HG02970 (cell line): ENCODE measurements around the gene KCNMA1.

ENCODE experiments used
- ATAC-seq: cut with Tn5 transposase; IDR thresholded peaks from one replicate; pipeline ENCODE4 v1.9.1; 2021; ENCODE audit warnings: mild to moderate bottlenecking, moderate library complexity, moderate number of reproducible peaks; ENCODE audit not compliant: unreplicated experiment, low FRiP score

KCNMA1 gene

GRCh38 chr10:77609781-77610272 is 27.8 kb downstream of the KCNMA1 start:
- no peak for ATAC-seq

DNA sequence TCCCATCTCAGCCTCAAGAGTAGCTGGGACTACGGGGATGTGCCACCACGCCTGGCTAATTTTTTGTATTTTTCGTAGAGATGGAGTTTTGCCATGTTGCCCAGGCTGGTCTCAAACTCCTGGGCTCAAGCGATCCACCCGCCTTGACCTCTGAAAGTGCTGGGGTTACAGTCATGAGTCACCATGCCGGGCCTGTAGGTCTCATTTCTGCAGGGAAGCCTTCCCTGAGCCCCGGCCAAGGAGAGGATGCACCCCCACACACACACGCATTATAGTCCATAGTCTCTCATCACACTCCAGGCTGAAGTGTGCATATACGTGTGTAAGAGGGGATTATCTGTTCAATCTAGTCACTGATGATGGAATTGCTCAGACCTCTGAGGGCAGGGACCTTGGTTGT is 29.3 kb downstream of the KCNMA1 start:
- ATAC-seq, result no peak

DNA sequence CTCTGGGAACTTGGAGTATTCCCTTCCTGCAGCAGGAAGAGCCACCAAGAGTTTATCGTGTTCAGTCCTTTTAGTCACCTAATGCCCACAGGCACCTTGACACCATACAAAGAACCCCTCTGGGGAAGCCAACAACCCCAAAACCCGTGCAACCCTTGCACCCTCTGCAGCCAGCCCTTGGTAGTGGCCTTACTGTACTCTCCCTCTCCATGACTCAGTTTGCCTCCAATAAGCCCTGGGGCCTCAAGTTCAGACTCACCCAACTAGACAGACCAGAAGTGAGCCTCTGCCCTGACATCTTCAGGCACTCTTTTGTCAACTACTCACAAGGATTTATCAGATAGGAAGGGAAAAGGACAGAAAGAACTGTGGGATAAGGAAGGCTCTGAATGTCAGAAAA is 30.9 kb downstream of the KCNMA1 start:
- no peak for ATAC-seq

- no peak for ATAC-seq
These were observed 32.1 kb downstream of the KCNMA1 start for GRCh38 chr10:77605466-77605865.

GRCh38 chr10:77604941-77605351 is 32.7 kb downstream of the KCNMA1 start:
- ATAC-seq, result no peak

- ATAC-seq, result no peak
These were observed 33.5 kb downstream of the KCNMA1 start for GRCh38 chr10:77604063-77604462.

- ATAC-seq, result no peak
These were observed 34.1 kb downstream of the KCNMA1 start for GRCh38 chr10:77603534-77603927.

DNA sequence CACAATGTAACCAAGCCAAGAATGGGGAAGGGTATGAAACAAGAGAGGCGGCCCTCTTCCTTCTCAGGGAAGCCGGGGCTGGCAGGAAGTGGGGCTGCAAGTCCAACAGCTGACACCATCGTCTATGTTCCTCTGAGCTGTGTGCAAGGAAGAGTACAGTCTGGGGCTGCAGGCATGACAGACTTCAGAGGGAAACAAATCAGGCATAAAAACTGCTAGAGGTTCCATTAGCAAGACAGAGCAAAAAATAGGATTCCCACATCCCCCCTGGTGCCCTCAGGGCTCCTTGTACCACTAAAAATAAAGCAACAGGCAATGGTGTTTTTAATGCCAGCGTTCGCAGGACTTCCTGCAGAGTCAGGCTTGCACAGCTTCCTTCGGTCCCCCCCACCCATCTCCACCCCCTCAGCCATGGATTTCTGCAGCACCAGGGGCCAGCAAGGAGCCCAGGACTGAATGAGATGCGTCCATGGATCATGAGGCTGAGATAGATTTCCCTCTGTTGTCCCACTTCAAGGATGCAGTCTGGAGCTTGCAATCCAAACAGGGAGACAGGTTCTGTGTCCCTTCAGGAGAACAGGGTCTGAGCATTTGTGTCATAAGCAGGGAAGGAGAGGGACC is 34.6 kb downstream of the KCNMA1 start:
- ATAC-seq, result no peak

DNA sequence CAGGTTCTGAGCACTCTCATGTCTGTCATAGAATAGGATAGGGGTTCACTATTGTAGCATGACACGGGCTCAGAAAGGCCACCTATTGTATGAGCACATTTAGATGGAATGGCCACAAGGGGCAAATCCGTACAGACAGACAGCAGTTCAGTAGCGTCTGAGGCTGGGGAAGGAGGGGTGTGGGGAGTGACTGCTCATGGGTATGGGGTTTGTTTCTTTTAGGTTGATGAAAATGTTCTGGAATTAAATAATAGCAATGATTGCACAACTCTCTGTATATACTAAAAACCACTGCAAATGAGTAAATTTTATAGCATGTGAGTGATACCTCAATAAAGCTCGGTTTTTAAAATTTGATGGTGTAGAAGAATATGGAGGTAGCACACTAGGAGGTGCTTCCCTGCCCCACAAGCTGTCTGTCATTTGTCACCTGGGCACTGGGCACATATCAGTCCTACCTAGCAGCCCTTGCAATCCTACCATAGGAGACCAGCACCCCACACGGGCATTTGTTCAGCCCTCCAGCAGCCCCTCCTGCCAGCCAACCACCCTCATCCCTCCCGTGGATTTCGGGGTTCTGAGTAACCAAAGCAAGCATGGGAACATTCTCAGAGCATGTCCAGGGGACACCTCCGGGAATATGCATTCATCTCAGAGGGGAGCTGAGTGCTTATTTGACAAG is 35.2 kb downstream of the KCNMA1 start:
- no peak for ATAC-seq

GRCh38 chr10:77601488-77601887 is 36.1 kb downstream of the KCNMA1 start:
- no peak for ATAC-seq

- no peak for ATAC-seq
These were observed 37.0 kb downstream of the KCNMA1 start for GRCh38 chr10:77600640-77601039.

DNA sequence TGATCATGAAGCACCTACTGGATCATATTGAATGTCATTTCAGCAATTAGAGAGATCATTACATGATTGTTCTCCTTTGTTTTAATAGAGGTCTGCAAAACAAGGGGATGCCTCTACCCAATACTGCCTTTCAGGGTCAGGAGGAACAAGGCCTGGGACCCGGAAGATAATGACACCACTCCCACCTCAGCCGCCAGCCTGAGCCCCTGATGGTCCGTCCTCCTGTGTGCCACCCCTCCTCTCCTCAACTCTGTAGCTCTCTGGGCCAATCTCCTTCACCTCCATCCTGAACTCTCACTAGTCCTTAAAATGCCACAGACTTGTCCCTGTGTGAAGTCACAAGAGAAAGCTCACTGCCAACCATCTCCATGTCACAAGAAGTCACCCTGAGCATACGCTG is 38.0 kb downstream of the KCNMA1 start:
- no peak for ATAC-seq

DNA sequence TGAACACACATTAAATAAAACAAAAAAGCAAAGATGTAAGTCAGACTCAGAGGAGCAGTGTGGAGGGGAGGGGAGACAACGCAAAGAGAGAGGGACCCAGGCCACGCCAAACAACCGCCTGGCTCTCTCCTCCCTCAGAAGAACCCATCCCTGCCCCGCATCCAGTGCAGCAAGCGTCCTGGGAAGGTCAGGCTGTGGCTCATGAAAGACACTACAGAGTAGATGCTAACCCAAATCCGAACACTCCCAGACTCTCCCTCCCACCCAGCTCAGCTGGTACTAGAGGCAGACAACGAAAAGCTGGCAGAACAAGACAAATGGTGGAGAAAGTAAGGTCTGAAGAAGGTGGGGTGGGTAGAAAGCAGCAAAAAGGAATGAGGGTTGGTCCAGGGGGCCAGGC is 39.0 kb downstream of the KCNMA1 start:
- no peak for ATAC-seq

DNA sequence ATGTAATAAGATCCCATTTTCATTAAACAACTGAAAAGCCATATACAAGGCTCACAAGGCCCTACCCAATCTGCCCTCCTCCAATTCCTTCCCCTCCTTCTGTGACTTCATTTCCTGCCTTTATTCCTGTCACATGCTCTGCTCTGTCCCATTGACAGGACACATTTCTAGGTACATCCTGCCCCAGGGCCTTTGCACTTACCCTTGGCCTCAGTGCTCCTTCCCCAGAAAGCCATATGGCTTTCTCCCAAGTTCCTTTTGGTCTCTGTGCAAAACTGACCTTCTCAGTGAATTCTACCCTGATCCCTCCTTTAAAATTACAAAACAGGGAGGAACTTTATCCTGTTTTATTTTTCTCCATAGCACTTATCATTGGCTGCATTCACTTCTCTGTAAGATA is 40.0 kb downstream of the KCNMA1 start:
- ATAC-seq, result no peak

- no peak for ATAC-seq
These were observed 43.2 kb downstream of the KCNMA1 start for GRCh38 chr10:77594471-77594783.

DNA sequence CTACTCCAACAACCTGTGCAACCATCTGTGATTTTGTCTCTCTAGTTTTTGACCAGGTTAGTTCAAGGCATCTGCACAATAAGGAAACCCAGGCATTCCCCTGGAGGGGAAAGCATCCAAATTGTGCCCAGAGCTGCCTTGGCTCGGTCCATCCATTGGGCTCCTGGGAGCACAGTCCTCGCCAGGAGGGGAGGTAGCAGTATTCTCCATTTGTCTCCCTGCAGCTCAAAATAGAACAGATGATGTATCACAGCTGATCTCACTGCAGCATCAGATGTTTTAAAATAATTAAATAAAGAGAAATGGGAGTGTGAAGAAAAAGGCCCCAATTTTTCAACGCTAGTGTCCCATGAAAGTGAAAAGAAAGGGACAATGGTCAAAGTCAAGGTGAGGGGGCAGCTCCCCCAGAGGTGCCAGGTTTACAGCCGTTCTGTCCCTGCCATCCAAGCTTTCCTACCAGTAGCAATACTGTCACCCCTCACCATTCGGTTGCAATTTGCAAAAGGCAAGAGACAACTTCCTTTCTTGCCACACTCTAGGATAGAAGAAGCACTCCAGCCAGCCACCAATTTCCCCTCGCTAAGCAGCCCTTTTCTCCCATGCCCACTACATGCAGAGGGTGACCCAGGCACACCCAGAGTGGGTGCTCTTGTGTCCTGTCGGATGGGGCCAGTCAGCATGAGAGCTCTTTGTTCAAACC is 43.7 kb downstream of the KCNMA1 start:
- ATAC-seq, result no peak

- ATAC-seq, result no peak
These were observed 44.5 kb downstream of the KCNMA1 start for GRCh38 chr10:77592946-77593636.

GRCh38 chr10:77592510-77592909 is 45.1 kb downstream of the KCNMA1 start:
- ATAC-seq, result no peak

- no peak for ATAC-seq
These were observed 46.2 kb downstream of the KCNMA1 start for GRCh38 chr10:77591238-77591880.

DNA sequence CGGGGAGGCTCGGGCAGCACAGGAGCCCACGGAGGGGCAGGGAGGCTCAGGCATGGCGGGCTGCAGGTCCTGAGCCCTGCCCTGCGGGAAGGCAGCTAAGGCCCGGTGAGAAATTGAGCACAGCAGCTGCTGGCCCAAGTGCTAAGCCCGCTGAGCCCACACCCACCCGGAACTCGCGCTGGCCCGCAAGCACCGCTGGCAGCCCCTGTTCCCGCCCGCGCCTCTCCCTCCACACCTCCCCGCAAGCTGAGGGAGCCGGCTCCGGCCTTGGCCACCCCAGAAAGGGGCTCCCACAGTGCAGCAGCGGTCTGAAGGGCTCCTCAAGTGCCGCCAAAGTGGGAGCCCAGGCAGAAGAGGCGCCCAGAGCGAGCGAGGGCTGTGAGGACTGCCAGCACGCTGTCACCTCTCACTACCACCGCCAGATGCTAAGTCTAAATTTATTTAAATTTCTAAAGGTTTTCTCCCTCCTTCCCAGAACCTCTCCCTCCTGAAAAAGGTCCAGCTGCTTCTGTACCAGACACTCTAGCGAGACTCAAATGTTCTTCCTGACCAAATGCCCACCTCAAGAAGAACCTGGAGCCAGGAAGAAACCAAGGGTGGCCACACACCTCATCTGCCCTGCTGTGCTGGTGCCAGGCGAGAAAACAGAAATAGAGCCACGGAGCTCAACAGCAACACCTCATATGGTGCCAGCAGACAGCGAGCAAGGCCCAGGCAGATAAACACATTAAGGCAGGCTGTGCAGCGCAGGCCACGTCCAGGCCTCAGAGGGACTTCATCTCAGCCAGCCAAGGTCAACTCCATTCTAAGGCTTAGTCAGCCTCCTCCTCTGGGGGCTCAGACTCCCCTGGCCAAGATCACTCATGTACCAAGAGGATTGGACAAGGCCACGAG is 47.0 kb downstream of the KCNMA1 start:
- no peak for ATAC-seq
